K562 (cell line): ENCODE data around the gene AARS1.

Source experiments
- CHCHD3 ChIP-seq: fragments of 250-450 bp; sonication (Bioruptor Pico); IDR thresholded peaks from 2 replicates; pipeline ENCODE4 v2.1.2; 2022; ENCODE audit warnings: mild to moderate bottlenecking
- FOXA3 ChIP-seq, 2 experiments: fragments of 450-650 bp in 1 of 2; sonication (generic) in 1 of 2; formaldehyde crosslinking; IDR thresholded peaks in 1 of 2; conservative IDR thresholded peaks in 1 of 2; 2 replicates each; pipeline versions ENCODE4 v1.4.0 to v1.8.0; 2020 to 2022; ENCODE audit warnings: mild to moderate bottlenecking in 2 of 2, missing genetic modification reagents in 1 of 2
- NFXL1 ChIP-seq: fragments of 450-650 bp; formaldehyde crosslinking; IDR thresholded peaks from 2 replicates; pipeline ENCODE4 v1.4.0; 2021; ENCODE audit warnings: mild to moderate bottlenecking
- PHF20 ChIP-seq: fragments of 450-650 bp; IDR thresholded peaks from 2 replicates; pipeline ENCODE4 v1.6.1; 2018; ENCODE audit not compliant: partially characterized antibody
- POLR2AphosphoS5 ChIP-seq: IDR thresholded peaks from 2 replicates; pipeline ENCODE4 v1.6.1; 2011; ENCODE audit warnings: mild to moderate bottlenecking, low read depth, low read length, moderate library complexity; ENCODE audit not compliant: control insufficient read depth, insufficient read depth
- SUPT5H ChIP-seq: fragments of 450-650 bp; IDR thresholded peaks from 2 replicates; pipeline ENCODE4 v1.6.1; 2016
- TF ChIP-seq, protein P1 (sequence below), 3 experiments: IDR thresholded peaks in 2 of 3; conservative IDR thresholded peaks in 1 of 3; 2 replicates each; pipeline ENCODE4 v1.5.1; 2011 to 2012; ENCODE audit warnings: low read length in 3 of 3, mild to moderate bottlenecking in 3 of 3, control low read depth in 2 of 3, improper control_type of control experiment in 1 of 3, inconsistent platforms in 1 of 3, low read depth in 1 of 3, mixed read lengths in 1 of 3, moderate library complexity in 1 of 3; ENCODE audit not compliant: insufficient read depth in 2 of 3
- TF ChIP-seq, protein P2 (sequence below), 2 experiments: fragments of 450-650 bp; IDR thresholded peaks; 2 replicates each; pipeline ENCODE4 v1.6.1; 2016; ENCODE audit warnings: mild to moderate bottlenecking in 2 of 2, borderline replicate concordance in 1 of 2, low read depth in 1 of 2, moderate library complexity in 1 of 2
- TF ChIP-seq, protein P3 (sequence below): sonication (generic); formaldehyde crosslinking; IDR thresholded peaks from 2 replicates; pipeline ENCODE4 v1.8.0; 2022; ENCODE audit warnings: mild to moderate bottlenecking, missing genetic modification reagents, borderline replicate concordance
- TF ChIP-seq, protein P4 (sequence below): fragments of 250-450 bp; sonication (Bioruptor Pico); IDR thresholded peaks from 2 replicates; pipeline ENCODE4 v1.5.0; 2021
- TF ChIP-seq, protein P5 (sequence below): sonication (generic); formaldehyde crosslinking; IDR thresholded peaks from 2 replicates; pipeline ENCODE4 v1.8.0; 2022; ENCODE audit warnings: missing genetic modification reagents, mild to moderate bottlenecking, borderline replicate concordance

DNA sequence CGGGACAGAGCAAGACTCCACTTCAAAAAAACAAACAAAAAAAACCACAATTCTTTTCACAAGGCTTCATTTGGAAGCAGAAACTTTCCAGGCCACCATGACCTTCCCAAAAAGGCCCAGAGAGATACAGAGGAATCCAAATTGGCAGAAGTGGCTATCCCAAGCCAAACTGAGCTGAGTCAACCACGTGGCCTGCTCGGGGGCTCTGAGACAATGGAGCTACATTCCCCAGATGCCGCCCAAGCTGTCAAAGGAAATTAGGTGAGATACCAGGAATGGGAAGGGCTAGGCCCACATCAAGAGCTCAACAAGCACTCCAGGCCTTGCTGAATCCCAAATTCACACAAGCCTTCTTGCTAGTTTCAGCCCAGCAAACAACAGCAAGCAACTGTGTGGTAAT lies 31.9 kb downstream of the AARS1 start:
- TF ChIP-seq CHCHD3 (CRISPR knock-in tag) (no peak), NFXL1 (no peak), FOXA3 (CRISPR knock-in tag; conservative IDR thresholded peaks at IDR 0.05 in 1 of 2, IDR thresholded peaks at IDR 0.05 in 1 of 2) (no peak), POLR2AphosphoS5 (no peak), SUPT5H (no peak), PHF20 (no peak)
- TF ChIP-seq, protein P1, sequence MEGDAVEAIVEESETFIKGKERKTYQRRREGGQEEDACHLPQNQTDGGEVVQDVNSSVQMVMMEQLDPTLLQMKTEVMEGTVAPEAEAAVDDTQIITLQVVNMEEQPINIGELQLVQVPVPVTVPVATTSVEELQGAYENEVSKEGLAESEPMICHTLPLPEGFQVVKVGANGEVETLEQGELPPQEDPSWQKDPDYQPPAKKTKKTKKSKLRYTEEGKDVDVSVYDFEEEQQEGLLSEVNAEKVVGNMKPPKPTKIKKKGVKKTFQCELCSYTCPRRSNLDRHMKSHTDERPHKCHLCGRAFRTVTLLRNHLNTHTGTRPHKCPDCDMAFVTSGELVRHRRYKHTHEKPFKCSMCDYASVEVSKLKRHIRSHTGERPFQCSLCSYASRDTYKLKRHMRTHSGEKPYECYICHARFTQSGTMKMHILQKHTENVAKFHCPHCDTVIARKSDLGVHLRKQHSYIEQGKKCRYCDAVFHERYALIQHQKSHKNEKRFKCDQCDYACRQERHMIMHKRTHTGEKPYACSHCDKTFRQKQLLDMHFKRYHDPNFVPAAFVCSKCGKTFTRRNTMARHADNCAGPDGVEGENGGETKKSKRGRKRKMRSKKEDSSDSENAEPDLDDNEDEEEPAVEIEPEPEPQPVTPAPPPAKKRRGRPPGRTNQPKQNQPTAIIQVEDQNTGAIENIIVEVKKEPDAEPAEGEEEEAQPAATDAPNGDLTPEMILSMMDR (IDR thresholded peaks at IDR 0.05 in 2 of 3, conservative IDR thresholded peaks at IDR 0.05 in 1 of 3; ENCODE audit: insufficient read depth in 2 of 3, low read depth in 1 of 3, low read length in 3 of 3), result no peak
- TF ChIP-seq, protein P2, sequence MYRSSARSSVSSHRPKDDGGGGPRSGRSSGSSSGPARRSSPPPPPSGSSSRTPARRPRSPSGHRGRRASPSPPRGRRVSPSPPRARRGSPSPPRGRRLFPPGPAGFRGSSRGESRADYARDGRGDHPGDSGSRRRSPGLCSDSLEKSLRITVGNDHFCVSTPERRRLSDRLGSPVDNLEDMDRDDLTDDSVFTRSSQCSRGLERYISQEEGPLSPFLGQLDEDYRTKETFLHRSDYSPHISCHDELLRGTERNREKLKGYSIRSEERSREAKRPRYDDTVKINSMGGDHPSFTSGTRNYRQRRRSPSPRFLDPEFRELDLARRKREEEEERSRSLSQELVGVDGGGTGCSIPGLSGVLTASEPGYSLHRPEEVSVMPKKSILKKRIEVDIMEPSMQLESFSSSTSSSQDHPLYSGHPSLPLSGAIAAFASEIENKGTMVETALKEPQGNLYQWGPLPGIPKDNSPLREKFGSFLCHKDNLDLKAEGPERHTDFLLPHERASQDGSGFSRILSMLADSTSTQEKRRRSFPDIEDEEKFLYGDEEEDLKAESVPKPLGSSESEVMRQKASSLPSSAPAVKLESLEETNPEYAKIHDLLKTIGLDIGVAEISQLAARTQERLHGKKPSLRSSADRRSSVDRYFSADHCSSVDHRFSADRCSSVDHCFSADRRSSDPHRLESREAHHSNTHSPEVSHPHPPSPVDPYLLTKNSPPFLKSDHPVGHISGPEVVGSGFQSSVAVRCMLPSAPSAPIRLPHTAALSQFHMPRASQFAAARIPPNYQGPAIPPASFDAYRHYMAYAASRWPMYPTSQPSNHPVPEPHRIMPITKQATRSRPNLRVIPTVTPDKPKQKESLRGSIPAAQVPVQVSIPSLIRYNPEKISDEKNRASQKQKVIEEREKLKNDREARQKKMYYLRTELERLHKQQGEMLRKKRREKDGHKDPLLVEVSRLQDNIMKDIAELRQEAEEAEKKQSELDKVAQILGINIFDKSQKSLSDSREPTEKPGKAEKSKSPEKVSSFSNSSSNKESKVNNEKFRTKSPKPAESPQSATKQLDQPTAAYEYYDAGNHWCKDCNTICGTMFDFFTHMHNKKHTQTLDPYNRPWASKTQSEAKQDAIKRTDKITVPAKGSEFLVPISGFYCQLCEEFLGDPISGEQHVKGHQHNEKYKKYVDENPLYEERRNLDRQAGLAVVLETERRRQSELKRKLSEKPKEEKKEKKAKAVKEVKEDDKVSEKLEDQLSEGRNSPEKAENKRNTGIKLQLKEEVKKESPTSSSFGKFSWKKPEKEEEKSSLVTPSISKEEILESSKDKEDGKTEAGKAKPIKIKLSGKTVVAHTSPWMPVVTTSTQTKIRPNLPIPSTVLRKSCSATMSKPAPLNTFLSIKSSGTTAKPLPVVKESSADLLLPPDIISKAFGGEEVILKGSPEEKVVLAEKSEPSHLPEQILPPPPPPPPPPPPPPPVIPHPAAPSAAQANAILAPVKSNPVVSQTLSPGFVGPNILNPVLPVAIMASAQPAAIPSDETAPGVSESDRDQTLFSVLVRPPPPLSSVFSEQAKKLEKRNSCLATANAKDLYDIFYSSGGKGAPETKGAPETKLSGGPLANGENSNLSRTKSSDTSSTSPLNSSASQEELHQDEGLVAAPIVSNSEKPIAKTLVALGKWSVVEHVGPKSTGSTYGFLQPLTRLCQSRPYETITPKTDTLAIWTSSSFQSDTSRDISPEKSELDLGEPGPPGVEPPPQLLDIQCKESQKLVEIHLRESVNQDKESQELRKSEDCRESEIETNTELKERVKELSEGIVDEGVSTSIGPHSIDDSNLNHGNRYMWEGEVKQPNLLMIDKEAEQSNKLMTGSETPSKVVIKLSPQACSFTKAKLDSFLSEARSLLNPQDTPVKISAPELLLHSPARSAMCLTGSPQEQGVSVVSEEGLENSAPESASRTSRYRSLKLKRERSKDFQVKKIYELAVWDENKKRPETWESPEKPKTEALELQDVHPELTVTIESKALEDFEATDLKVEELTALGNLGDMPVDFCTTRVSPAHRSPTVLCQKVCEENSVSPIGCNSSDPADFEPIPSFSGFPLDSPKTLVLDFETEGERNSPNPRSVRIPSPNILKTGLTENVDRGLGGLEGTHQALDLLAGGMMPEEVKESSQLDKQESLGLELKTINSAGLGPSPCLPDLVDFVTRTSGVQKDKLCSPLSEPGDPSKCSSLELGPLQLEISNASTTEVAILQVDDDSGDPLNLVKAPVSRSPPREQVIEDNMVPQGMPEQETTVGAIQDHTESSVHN (IDR thresholded peaks at IDR 0.05; ENCODE audit: borderline replicate concordance in 1 of 2, low read depth in 1 of 2), result no peak
- TF ChIP-seq, protein P3, sequence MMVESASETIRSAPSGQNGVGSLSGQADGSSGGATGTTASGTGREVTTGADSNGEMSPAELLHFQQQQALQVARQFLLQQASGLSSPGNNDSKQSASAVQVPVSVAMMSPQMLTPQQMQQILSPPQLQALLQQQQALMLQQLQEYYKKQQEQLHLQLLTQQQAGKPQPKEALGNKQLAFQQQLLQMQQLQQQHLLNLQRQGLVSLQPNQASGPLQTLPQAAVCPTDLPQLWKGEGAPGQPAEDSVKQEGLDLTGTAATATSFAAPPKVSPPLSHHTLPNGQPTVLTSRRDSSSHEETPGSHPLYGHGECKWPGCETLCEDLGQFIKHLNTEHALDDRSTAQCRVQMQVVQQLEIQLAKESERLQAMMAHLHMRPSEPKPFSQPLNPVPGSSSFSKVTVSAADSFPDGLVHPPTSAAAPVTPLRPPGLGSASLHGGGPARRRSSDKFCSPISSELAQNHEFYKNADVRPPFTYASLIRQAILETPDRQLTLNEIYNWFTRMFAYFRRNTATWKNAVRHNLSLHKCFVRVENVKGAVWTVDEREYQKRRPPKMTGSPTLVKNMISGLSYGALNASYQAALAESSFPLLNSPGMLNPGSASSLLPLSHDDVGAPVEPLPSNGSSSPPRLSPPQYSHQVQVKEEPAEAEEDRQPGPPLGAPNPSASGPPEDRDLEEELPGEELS (CRISPR knock-in tag), result no peak
- TF ChIP-seq, protein P4, sequence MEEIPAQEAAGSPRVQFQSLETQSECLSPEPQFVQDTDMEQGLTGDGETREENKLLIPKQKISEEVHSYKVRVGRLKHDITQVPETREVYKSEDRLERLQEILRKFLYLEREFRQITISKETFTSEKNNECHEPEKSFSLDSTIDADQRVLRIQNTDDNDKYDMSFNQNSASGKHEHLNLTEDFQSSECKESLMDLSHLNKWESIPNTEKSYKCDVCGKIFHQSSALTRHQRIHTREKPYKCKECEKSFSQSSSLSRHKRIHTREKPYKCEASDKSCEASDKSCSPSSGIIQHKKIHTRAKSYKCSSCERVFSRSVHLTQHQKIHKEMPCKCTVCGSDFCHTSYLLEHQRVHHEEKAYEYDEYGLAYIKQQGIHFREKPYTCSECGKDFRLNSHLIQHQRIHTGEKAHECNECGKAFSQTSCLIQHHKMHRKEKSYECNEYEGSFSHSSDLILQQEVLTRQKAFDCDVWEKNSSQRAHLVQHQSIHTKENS (CRISPR knock-in tag), result no peak
- TF ChIP-seq, protein P5, sequence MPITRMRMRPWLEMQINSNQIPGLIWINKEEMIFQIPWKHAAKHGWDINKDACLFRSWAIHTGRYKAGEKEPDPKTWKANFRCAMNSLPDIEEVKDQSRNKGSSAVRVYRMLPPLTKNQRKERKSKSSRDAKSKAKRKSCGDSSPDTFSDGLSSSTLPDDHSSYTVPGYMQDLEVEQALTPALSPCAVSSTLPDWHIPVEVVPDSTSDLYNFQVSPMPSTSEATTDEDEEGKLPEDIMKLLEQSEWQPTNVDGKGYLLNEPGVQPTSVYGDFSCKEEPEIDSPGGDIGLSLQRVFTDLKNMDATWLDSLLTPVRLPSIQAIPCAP, result no peak
